Thymus (tissue), 14 donors: ENCODE results near the gene PADI3. TPM values are rescaled to one million over a fixed set of nuclear protein-coding genes. Genes with fewer than 3 reads are reported as not detected.

Experiments used
- DNase-seq, 9 donors: peaks; one replicate each; pipeline ENCODE4 v3.0.0-alpha.2; 2013; ENCODE audit warnings: low spot score in 9 of 9, low read depth in 6 of 9, missing footprints in 1 of 9
- H3K27ac ChIP-seq, 2 donors: one replicate each; pipeline ENCODE4 v1.5.1; 2013; ENCODE audit warnings: control low read depth in 1 of 2, low read depth in 1 of 2, low read length in 1 of 2, mild to moderate bottlenecking in 1 of 2, moderate library complexity in 1 of 2
- H3K27me3 ChIP-seq, 2 donors: one replicate each; pipeline ENCODE4 v1.5.1; 2013; ENCODE audit warnings: low read length in 1 of 2; ENCODE audit not compliant: control insufficient read depth in 2 of 2, insufficient read depth in 1 of 2
- H3K36me3 ChIP-seq, 2 donors: one replicate each; pipeline ENCODE4 v1.5.1; 2013; ENCODE audit warnings: low read length in 1 of 2, mild to moderate bottlenecking in 1 of 2, moderate library complexity in 1 of 2; ENCODE audit not compliant: control insufficient read depth in 2 of 2, insufficient read depth in 2 of 2
- H3K4me1 ChIP-seq, 2 donors: one replicate each; pipeline ENCODE4 v1.5.1; 2013; ENCODE audit warnings: low read length in 2 of 2; ENCODE audit not compliant: control insufficient read depth in 2 of 2, insufficient read depth in 2 of 2
- H3K4me3 ChIP-seq, 2 donors: one replicate each; pipeline ENCODE4 v1.5.1; 2013; ENCODE audit warnings: low read length in 2 of 2, control low read depth in 1 of 2, mild to moderate bottlenecking in 1 of 2
- H3K9me3 ChIP-seq, 2 donors: one replicate each; pipeline ENCODE4 v1.5.1; 2013; ENCODE audit warnings: low read length in 1 of 2, mild to moderate bottlenecking in 1 of 2; ENCODE audit not compliant: control insufficient read depth in 2 of 2, insufficient read depth in 1 of 2
- WGBS: extraction: QIAGEN DNeasy Blood & Tissue Kit; methylation state at CpG from one replicate; pipeline ENCODE4 v1.1.7; 2013; 5-methylcytosine and 5-hydroxymethylcytosine counted together
- long read RNA-seq, 10 donors: transcript quantifications; one replicate each; lab custom pipeline, GENCODE V29; 2026
- polyA plus RNA-seq: library from polyadenylated mRNA; stranded (reverse); fragments of 200-250 nt; gene quantifications from one replicate; pipeline ENCODE4 v1.2.3, GENCODE V29; 2013
- total RNA-seq: library from RNA; stranded (reverse); fragments of 120-200 nt; gene quantifications from one replicate; pipeline ENCODE4 v1.2.4, GENCODE V29; 2013
- donor health status: healthy.

Gene PADI3
- total RNA-seq (0.09 TPM), polyA plus RNA-seq (0.27 TPM)
- long read RNA-seq, donor 1: 0 reads
- long read RNA-seq, donor 2: 0 reads
- long read RNA-seq, donor 3: 0 reads
- long read RNA-seq, donor 4: 0 reads
- long read RNA-seq, donor 5: 0 reads
- long read RNA-seq, donor 6: 0 reads
- long read RNA-seq, donor 7: 0 reads
- long read RNA-seq, donor 8: 0 reads
- long read RNA-seq, donor 9: 0 reads
- long read RNA-seq, donor 10: 0 reads

GRCh38 chr1:17248781-17249180 lies at the start of gene PADI3:
Gene PADI3, plus strand, starts transcription at chr1:17249098. Its CDS starts 40 bp downstream, at chr1:17249138.
- WGBS: 91% methylated on average over 9 of the region's 9 CpGs
- H3K4me1 ChIP-seq: no peaks in the 10 kb centered on the region
- H3K36me3 ChIP-seq: no peaks in the 10 kb centered on the region
- DNase-seq: no peak
- H3K4me3 ChIP-seq: no peak within 1 kb of the TSS
- H3K9me3 ChIP-seq: no peaks in the 10 kb centered on the region
- peaks cover 0 to 2% of the 10 kb centered on the region in 2 donors for H3K27me3 ChIP-seq
- no peak within 1 kb of the TSS for H3K27ac ChIP-seq

GRCh38 chr1:17199267-17200044 lies 49.4 kb upstream of the PADI3 start:
- no peaks in the 10 kb centered on the region for H3K36me3 ChIP-seq
- no peak overlapping the region for H3K27ac ChIP-seq
- peaks cover 0 to 28% of the 10 kb centered on the region in 2 donors for H3K27me3 ChIP-seq
- no peak overlapping the region for H3K4me3 ChIP-seq
- peaks cover 9 to 14% of the 10 kb centered on the region in 2 donors for H3K4me1 ChIP-seq
- H3K9me3 ChIP-seq: no peaks in the 10 kb centered on the region
- DNase-seq: no peak
- WGBS: 96% methylated on average over 9 of the region's 9 CpGs

GRCh38 chr1:17200246-17200645 lies 48.7 kb upstream of the PADI3 start:
- H3K4me1 ChIP-seq: peaks cover 9 to 14% of the 10 kb centered on the region in 2 donors
- peaks cover 0 to 35% of the 10 kb centered on the region in 2 donors for H3K27me3 ChIP-seq
- H3K4me3 ChIP-seq: no peak overlapping the region
- 94% methylated on average over 8 of the region's 8 CpGs for WGBS
- no peaks in the 10 kb centered on the region for H3K36me3 ChIP-seq
- no peaks in the 10 kb centered on the region for H3K9me3 ChIP-seq
- H3K27ac ChIP-seq: no peak overlapping the region
- no peak for DNase-seq

- WGBS: 96% methylated on average over 5 of the region's 5 CpGs
- peaks cover 0 to 37% of the 10 kb centered on the region in 2 donors for H3K27me3 ChIP-seq
- H3K27ac ChIP-seq: no peak overlapping the region
- no peaks in the 10 kb centered on the region for H3K9me3 ChIP-seq
- peaks cover 9 to 14% of the 10 kb centered on the region in 2 donors for H3K4me1 ChIP-seq
- DNase-seq: no peak
- H3K36me3 ChIP-seq: no peaks in the 10 kb centered on the region
- H3K4me3 ChIP-seq: no peak overlapping the region
Measured at GRCh38 chr1:17200756-17201155, 48.1 kb upstream of the PADI3 start.

GRCh38 chr1:17201201-17202021 lies 47.5 kb upstream of the PADI3 start:
- Histone ChIP-seq H3K27me3 (peaks cover 3 to 41% of the 10 kb centered on the region in 2 donors), H3K4me1 (peaks cover 9 to 14% of the 10 kb centered on the region in 2 donors), H3K9me3 (no peaks in the 10 kb centered on the region), H3K27ac (no peak overlapping the region), H3K4me3 (no peak overlapping the region), H3K36me3 (no peaks in the 10 kb centered on the region)
- WGBS: 6% methylated on average over 9 of the region's 9 CpGs
- DNase-seq: peak in 2 of 9 donors; percentile 30 to 70

GRCh38 chr1:17204546-17205440 lies 44.1 kb upstream of the PADI3 start, which contains the start of gene PADI1:
Gene PADI1, plus strand, starts transcription at chr1:17205128. Its CDS starts 90 bp downstream, at chr1:17205218.
- H3K27me3 ChIP-seq: peaks cover 3 to 48% of the 10 kb centered on the region in 2 donors
- WGBS: 92% methylated on average over 9 of the region's 9 CpGs
- H3K9me3 ChIP-seq: no peaks in the 10 kb centered on the region
- H3K4me3 ChIP-seq: no peak within 1 kb of the TSS
- no peak for DNase-seq
- peaks cover 9 to 23% of the 10 kb centered on the region in 2 donors for H3K4me1 ChIP-seq
- no peaks in the 10 kb centered on the region for H3K36me3 ChIP-seq
- H3K27ac ChIP-seq: no peak within 1 kb of the TSS

- H3K27me3 ChIP-seq: peaks cover 3 to 54% of the 10 kb centered on the region in 2 donors
- no peak for DNase-seq
- no peaks in the 10 kb centered on the region for H3K36me3 ChIP-seq
- H3K27ac ChIP-seq: no peak overlapping the region
- WGBS: 98% methylated on average over 7 of the region's 7 CpGs
- no peaks in the 10 kb centered on the region for H3K9me3 ChIP-seq
- H3K4me1 ChIP-seq: peaks cover 9 to 23% of the 10 kb centered on the region in 2 donors
- no peak overlapping the region for H3K4me3 ChIP-seq
Measured at GRCh38 chr1:17205652-17206051, 43.2 kb upstream of the PADI3 start.

GRCh38 chr1:17206196-17206595 lies 42.7 kb upstream of the PADI3 start:
- no peak for DNase-seq
- Histone ChIP-seq H3K36me3 (no peaks in the 10 kb centered on the region), H3K27me3 (peaks cover 3 to 59% of the 10 kb centered on the region in 2 donors), H3K9me3 (no peaks in the 10 kb centered on the region), H3K4me1 (peaks cover 9 to 22% of the 10 kb centered on the region in 2 donors), H3K4me3 (no peak overlapping the region), H3K27ac (no peak overlapping the region)
- 77% methylated on average over 4 of the region's 4 CpGs for WGBS
